Measurements from ENCODE around the gene CDC42EP4. TPM values are rescaled to one million over a fixed set of nuclear protein-coding genes. Genes with fewer than 3 reads are reported as not detected.

The CDC42EP4 gene
- total and polyA plus RNA-seq, 9 of the 15 experiments (the other 6 are each of a cell fraction or from before 2014, with no cell fraction given): 0.65 to 20.8 (median 12.3) TPM

GRCh38 chr17:73288534-73289302 lies 23.1 kb downstream of the CDC42EP4 start (continued):
- TF ChIP-seq NR1H2 (CRISPR knock-in tag; IDR thresholded peaks at IDR 0.05) (no peak), ETV6 (IDR thresholded peaks at IDR 0.05; ENCODE audit: borderline replicate concordance in 1 of 2, low read depth in 2 of 2, low read length in 1 of 2) (peak in 1 of 2 experiments; percentile 19; a peak in 1 of 4 replicates), ETV6 (CRISPR knock-in tag; IDR thresholded peaks at IDR 0.05; ENCODE audit: borderline replicate concordance) (no peak), PHF21A (IDR thresholded peaks at IDR 0.05; ENCODE audit: borderline replicate concordance, low read depth) (no peak), PRDM10 (IDR thresholded peaks at IDR 0.05; ENCODE audit: partially characterized antibody) (peak; percentile 59), SIN3A (IDR thresholded peaks at IDR 0.05; ENCODE audit: borderline replicate concordance in 2 of 2, control insufficient read depth in 1 of 2, low read depth in 2 of 2, low read length in 2 of 2) (no peak), HDAC2 (IDR thresholded peaks at IDR 0.05) (0 out of 2 replicates have a peak, but pooled peaks have one; percentile 25), EWSR1 (IDR thresholded peaks at IDR 0.05; ENCODE audit: borderline replicate concordance, low read depth, partially characterized antibody) (no peak), FUS (optimal IDR thresholded peaks at IDR 0.05; ENCODE audit: low read depth, low read length) (no peak), TGIF2 (CRISPR knock-in tag; IDR thresholded peaks at IDR 0.05) (no peak), SMARCA5 (IDR thresholded peaks at IDR 0.05) (0 out of 2 replicates have a peak, but pooled peaks have one; percentile 33), HIVEP1 (CRISPR knock-in tag; IDR thresholded peaks at IDR 0.05) (no peak), ARID3A (IDR thresholded peaks at IDR 0.05; ENCODE audit: borderline replicate concordance, low read depth, low read length) (peak; percentile 55; the same call in 1 of the 2 replicates), NR4A1 (CRISPR knock-in tag; IDR thresholded peaks at IDR 0.05) (no peak), NR4A1 (tag; IDR thresholded peaks at IDR 0.05) (no peak), STAG1 (CRISPR knock-in tag; IDR thresholded peaks at IDR 0.05; ENCODE audit: borderline replicate concordance) (no peak), ZNF165 (CRISPR knock-in tag; IDR thresholded peaks at IDR 0.05; ENCODE audit: borderline replicate concordance) (no peak), SP2 (IDR thresholded peaks at IDR 0.05; ENCODE audit: extremely low read depth, low read depth, low read length, poor library complexity, severe bottlenecking) (no peak), TEAD2 (tag; IDR thresholded peaks at IDR 0.05) (no peak), MCM3 (IDR thresholded peaks at IDR 0.05) (no peak), ZNF431 (CRISPR knock-in tag; IDR thresholded peaks at IDR 0.05) (no peak), MBD2 (IDR thresholded peaks at IDR 0.05; ENCODE audit: borderline replicate concordance, low read depth) (peak; percentile 45; the same call in 1 of the 2 replicates), ADNP (tag; IDR thresholded peaks at IDR 0.05) (no peak), NRF1 (conservative IDR thresholded peaks at IDR 0.05 in 1 of 2, IDR thresholded peaks at IDR 0.05 in 1 of 2) (no peak)
